Activated effector memory CD4-positive, alpha-beta T cell treated with Interleukin-2 at 50 U/mL for 16 hours (primary cell): ENCODE measurements around the gene TSPAN9.

Experiments used
- DNase-seq: peaks from one replicate; pipeline ENCODE4 v3.0.0-alpha.2; 2020

TSPAN9 gene

DNA sequence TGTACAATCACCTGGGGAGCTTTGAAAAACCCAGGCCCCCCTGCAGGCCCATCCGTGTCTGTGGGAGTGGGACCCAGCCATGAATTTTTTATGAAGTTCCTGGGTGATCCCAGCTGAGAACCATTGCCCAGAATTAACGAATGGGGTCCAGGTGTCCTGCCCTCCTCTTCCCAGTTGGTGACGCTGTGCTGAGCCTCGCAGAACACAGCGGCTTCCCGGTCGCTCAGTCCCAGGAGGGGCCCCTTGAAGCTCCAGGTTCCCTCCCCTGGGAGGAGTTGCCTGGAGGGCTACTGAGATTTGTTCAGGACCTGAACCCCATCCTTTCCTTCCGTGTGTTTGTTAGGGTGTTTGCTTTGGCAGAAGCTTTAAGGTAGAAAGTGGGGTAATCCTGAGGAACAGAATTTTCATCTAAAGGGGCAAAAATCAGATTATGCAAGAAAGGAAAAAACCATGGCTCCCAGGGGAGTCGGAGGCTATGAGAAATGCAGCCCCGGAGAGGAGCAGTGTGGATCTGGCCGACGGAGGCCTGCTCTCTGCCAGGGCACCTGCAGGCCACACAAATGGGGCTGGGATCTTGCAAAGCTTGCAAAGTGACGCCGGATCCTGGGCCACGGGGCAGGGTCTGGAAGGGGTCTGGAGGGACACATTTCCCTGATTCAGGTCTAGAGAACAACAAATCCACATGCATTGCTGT lies 249.1 kb downstream of the TSPAN9 start:
- DNase-seq, result no peak

GRCh38 chr12:3326850-3327780 lies 249.9 kb downstream of the TSPAN9 start:
- DNase-seq, result no peak

DNA sequence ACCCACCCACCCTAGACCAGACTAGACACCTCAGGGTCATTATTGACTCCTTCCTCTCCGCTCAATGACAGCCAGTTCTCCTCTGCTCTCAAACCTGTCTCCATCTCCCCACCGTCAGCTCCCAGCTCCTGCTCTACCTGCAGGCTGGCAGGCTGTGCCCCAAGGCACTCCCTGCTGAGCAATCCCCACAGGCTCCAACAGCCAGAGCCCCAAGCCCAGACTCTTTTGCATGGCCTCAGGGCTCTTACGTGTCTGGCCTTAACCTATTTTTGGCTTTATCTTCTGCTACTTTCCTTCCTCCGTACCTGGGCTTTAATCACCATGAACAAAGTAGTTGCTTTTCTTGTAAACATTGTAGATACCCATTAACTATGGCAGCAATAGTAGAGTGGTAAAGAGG lies 250.9 kb downstream of the TSPAN9 start:
- DNase-seq, result no peak

DNA sequence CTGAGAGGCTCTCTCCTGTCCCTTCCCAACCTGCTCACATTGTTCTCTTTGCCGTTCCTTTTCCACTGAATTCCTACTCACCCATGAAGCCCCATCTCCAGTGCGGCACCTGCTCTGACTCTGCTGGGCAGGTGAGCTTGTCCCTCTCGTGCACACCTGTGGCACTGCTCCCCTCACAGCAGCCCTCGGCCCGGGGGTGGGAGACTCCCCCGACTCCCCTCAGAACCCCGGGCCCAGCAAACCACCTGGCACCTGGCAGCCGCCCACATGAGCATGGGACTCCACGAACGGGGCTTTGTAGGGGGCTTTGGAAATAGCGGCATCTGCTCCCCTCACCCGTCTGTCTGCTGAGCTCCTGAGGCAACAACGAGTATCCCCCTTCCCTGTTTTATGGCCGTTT lies 251.4 kb downstream of the TSPAN9 start:
- no peak for DNase-seq

DNA sequence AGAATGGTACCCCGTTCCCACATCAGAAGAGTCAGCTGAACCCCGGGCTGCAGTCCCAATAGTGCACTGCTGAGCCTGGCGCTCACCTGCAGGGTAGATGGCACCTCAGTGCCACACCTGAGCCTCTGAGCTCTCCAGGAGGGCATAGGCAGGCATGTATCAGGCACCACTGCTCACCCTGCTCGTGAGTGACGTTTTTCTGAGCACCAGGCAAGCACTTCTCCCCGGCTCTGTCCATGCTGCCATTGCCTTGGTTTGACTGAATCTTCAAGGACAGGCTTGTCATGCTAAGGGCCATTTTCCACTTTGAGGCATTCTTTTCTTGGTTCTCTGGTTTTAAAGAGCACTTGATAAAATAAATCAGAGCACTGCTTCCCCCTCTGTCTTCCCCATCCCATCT lies 252.2 kb downstream of the TSPAN9 start:
- no peak for DNase-seq

DNA sequence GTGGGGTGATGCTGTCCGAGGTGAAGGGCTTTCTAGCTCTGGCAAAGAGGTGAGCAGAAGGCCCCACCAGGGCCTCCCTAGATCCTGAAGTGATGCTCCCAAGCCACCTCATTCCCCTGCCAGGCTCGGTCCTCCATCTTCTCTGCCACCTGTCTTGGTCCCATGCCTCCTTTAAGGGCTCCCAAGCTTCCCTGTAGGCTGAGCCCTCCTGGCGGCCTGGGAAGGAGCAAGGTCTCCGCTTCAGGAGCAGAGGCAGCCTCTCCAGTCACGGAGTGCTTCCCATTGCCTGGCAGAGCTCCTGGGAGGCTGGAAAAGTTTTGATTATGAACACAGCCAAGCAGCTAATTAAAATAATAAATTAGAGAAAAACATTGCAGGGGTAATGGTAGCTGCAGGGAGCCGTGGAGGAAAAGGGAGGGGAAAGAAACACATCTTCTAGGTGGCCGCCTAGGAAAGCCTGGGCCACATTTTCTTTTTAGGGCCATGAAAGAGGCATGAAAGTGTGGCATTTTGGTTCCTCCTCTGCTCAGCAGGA lies 253.9 kb downstream of the TSPAN9 start:
- no peak for DNase-seq

DNA sequence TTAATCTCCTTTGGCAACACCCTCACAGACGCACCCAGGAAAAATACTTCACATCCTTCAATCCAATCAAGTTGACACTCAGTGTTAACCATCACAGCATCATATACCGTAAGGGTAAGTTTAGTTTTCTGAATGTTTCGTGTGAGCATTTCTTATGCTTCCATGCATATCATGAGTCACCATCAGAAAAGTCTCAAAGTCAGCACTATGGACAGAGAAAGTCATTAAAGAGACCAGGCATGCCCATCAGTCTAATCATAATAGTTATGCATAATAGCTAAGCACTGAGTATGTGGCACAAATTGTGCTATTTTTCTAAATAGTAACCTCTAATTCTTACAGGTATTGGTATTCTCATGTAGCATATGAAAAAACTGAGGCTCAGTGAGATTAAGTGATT lies 255.0 kb downstream of the TSPAN9 start:
- no peak for DNase-seq

DNA sequence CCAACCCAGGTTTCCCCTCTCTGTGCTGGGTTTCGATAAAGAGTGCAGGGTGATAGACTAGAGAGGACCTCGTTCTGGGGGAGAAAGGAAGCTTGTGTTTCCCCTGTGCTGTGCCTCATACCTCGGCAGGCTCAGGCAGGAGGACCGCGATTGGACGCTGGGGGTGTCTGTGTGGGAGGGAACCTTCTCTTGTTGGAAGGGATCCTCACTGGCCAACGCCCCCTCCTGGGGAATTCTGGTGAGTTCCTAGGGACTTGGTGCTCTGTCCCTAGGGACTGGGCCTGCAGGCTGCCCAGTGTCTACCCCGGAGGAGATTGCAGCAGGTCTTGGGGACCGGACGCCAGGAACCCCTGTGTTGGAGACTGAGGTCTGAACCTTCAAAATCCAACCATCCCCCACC lies 256.4 kb downstream of the TSPAN9 start:
- no peak for DNase-seq

DNA sequence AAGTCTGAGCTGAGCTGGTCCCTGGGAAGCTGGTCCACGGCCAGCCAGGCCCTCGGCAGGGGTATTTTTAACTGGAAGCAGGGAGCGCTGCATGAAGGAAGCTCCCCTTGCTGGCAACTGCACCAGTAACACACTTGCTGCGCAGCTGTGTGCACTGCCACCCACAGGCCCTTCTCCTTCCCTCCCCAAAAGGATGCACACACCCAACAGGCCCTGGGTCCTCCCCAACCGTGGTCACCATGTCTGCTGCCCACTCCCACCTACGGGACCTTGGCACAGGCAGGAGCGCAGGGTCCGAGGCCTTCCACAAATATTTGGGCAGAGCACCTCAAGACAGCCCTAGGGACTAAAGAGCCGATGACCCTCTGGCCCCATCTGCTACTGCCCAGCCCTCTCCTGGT lies 256.8 kb downstream of the TSPAN9 start:
- no peak for DNase-seq

DNA sequence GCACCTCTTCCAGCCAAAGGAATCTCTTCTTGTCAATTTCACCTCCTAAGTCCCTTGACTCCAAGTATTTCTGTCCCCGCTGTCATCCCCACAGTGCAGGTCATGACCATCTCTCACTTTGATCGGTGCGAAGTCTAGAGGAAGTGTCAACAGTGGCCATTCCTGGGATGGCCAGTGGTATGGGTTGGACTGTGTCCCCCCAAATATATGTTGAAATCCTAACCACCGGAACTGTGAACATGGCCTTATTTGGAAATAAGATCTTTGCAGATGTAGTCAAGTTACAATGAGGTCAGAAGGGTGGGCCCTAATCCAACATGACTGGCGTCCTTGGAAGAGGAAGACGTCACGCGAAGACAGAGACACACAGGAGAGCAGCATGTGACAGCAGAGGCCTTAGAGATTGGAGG lies 257.9 kb downstream of the TSPAN9 start:
- DNase-seq, result no peak
